Central memory CD8-positive, alpha-beta T cell (primary cell): Measurements from ENCODE around the gene ANKH.
"Not testable (repeated sequence)": the region's sequence is repeated elsewhere in the genome, so short reads cannot be mapped to it uniquely, and the experiment has no call there.

ENCODE experiments used
- ATAC-seq: fragments of 150-1000 bp; cut with Tn5 transposase; replicated peaks from 2 replicates; pipeline ENCODE4 v1.10.0; 2022; ENCODE audit warnings: mild to moderate bottlenecking, moderate FRiP score, moderate number of reproducible peaks; ENCODE audit not compliant: poor library complexity, severe bottlenecking; ENCODE audit errors: extremely low read depth
- DNase-seq, 2 donors: peaks; one replicate each; pipeline ENCODE4 v3.0.0; 2021; ENCODE audit warnings: low spot score in 2 of 2
- H3K27ac Mint-ChIP-seq: one replicate; pipeline ENCODE4 v1.8.0; 2022; ENCODE audit warnings: low read depth, mild to moderate bottlenecking, moderate library complexity, mixed read lengths
- H3K27me3 Mint-ChIP-seq: one replicate; pipeline ENCODE4 v1.8.0; 2022; ENCODE audit warnings: mixed read lengths
- H3K36me3 Mint-ChIP-seq: one replicate; pipeline ENCODE4 v1.8.0; 2022; ENCODE audit warnings: mild to moderate bottlenecking, moderate library complexity, mixed read lengths; ENCODE audit not compliant: insufficient read depth
- H3K4me1 Mint-ChIP-seq: one replicate; pipeline ENCODE4 v1.8.0; 2022; ENCODE audit warnings: mixed read lengths
- H3K4me3 Mint-ChIP-seq: one replicate; pipeline ENCODE4 v1.8.0; 2022; ENCODE audit warnings: mild to moderate bottlenecking, moderate library complexity, mixed read lengths
- H3K9me3 Mint-ChIP-seq: one replicate; pipeline ENCODE4 v1.8.0; 2022; ENCODE audit warnings: mixed read lengths

ANKH gene

GRCh38 chr5:14871214-14872069 lies at the start of gene ANKH:
Gene ANKH (minus strand): TSS chr5:14871778. CDS start chr5:14871447, 331 bp downstream.
- Mint-ChIP-seq H3K27me3 (no peaks in the 10 kb centered on the region), H3K27ac (peak within 1 kb of the TSS; percentile 98), H3K36me3 (peaks cover 4% of the 10 kb centered on the region), H3K4me1 (peaks cover 30% of the 10 kb centered on the region), H3K9me3 (no peaks in the 10 kb centered on the region), H3K4me3 (peak within 1 kb of the TSS; percentile 91)
- ATAC-seq = peak; percentile 90
- peak; percentile 69 to 72 for DNase-seq

GRCh38 chr5:14920121-14920520 lies 48.5 kb upstream of the ANKH start:
- Mint-ChIP-seq H3K4me3 (no peak overlapping the region), H3K27ac (no peak overlapping the region), H3K4me1 (no peaks in the 10 kb centered on the region), H3K36me3 (no peaks in the 10 kb centered on the region), H3K9me3 (no peaks in the 10 kb centered on the region), H3K27me3 (no peaks in the 10 kb centered on the region)
- DNase-seq (no peak), ATAC-seq (no peak)

- H3K4me3 Mint-ChIP-seq, ATAC-seq, H3K27ac Mint-ChIP-seq, H3K4me1 Mint-ChIP-seq, H3K36me3 Mint-ChIP-seq, DNase-seq, H3K27me3 Mint-ChIP-seq, H3K9me3 Mint-ChIP-seq: not testable (repeated sequence)
Measured at GRCh38 chr5:14919106-14919505, 47.5 kb upstream of the ANKH start.

- no peaks in the 10 kb centered on the region for H3K9me3 Mint-ChIP-seq
- H3K36me3 Mint-ChIP-seq = no peaks in the 10 kb centered on the region
- ATAC-seq (no peak), DNase-seq (no peak)
- no peaks in the 10 kb centered on the region for H3K4me1 Mint-ChIP-seq
- no peak overlapping the region for H3K4me3 Mint-ChIP-seq
- no peak overlapping the region for H3K27ac Mint-ChIP-seq
- H3K27me3 Mint-ChIP-seq = peaks cover 9% of the 10 kb centered on the region
Measured at GRCh38 chr5:14917719-14918118, 46.1 kb upstream of the ANKH start.

- Mint-ChIP-seq H3K36me3 (no peaks in the 10 kb centered on the region), H3K27ac (no peak overlapping the region), H3K4me3 (no peak overlapping the region), H3K27me3 (peaks cover 9% of the 10 kb centered on the region), H3K4me1 (no peaks in the 10 kb centered on the region), H3K9me3 (no peaks in the 10 kb centered on the region)
- DNase-seq = no peak
- no peak for ATAC-seq
Measured at GRCh38 chr5:14915291-14915952, 43.8 kb upstream of the ANKH start.

GRCh38 chr5:14914623-14915260 lies 43.2 kb upstream of the ANKH start:
- Mint-ChIP-seq H3K27ac (no peak overlapping the region), H3K4me1 (no peaks in the 10 kb centered on the region), H3K9me3 (no peaks in the 10 kb centered on the region), H3K36me3 (no peaks in the 10 kb centered on the region), H3K4me3 (no peak overlapping the region), H3K27me3 (peaks cover 9% of the 10 kb centered on the region)
- DNase-seq (no peak), ATAC-seq (no peak)

- DNase-seq (no peak), ATAC-seq (no peak)
- Mint-ChIP-seq H3K27ac (no peak overlapping the region), H3K36me3 (no peaks in the 10 kb centered on the region), H3K4me1 (no peaks in the 10 kb centered on the region), H3K27me3 (peaks cover 9% of the 10 kb centered on the region), H3K4me3 (no peak overlapping the region), H3K9me3 (no peaks in the 10 kb centered on the region)
Measured at GRCh38 chr5:14914193-14914592, 42.6 kb upstream of the ANKH start.

GRCh38 chr5:14913096-14913495 lies 41.5 kb upstream of the ANKH start:
- Mint-ChIP-seq H3K4me1 (no peaks in the 10 kb centered on the region), H3K27me3 (peaks cover 9% of the 10 kb centered on the region), H3K36me3 (no peaks in the 10 kb centered on the region), H3K27ac (no peak overlapping the region), H3K9me3 (no peaks in the 10 kb centered on the region), H3K4me3 (no peak overlapping the region)
- DNase-seq (no peak), ATAC-seq (no peak)

- Mint-ChIP-seq H3K4me3 (no peak overlapping the region), H3K4me1 (no peaks in the 10 kb centered on the region), H3K9me3 (no peaks in the 10 kb centered on the region), H3K27ac (no peak overlapping the region), H3K27me3 (peaks cover 9% of the 10 kb centered on the region), H3K36me3 (no peaks in the 10 kb centered on the region)
- no peak for ATAC-seq
- DNase-seq = no peak
Measured at GRCh38 chr5:14912206-14912605, 40.6 kb upstream of the ANKH start.

- DNase-seq = no peak
- no peak for ATAC-seq
- peaks cover 3% of the 10 kb centered on the region for H3K36me3 Mint-ChIP-seq
- H3K4me3 Mint-ChIP-seq = no peak overlapping the region
- H3K9me3 Mint-ChIP-seq = no peaks in the 10 kb centered on the region
- H3K27ac Mint-ChIP-seq = no peak overlapping the region
- no peaks in the 10 kb centered on the region for H3K4me1 Mint-ChIP-seq
- H3K27me3 Mint-ChIP-seq = peaks cover 2% of the 10 kb centered on the region
Measured at GRCh38 chr5:14909369-14909768, 37.8 kb upstream of the ANKH start.

- DNase-seq = no peak
Measured at GRCh38 chr5:14908172-14908571, 36.6 kb upstream of the ANKH start.

GRCh38 chr5:14906628-14907027 lies 35.0 kb upstream of the ANKH start:
- no peak for DNase-seq
- H3K4me1 Mint-ChIP-seq = no peaks in the 10 kb centered on the region
- peaks cover 3% of the 10 kb centered on the region for H3K27me3 Mint-ChIP-seq
- no peak overlapping the region for H3K4me3 Mint-ChIP-seq
- H3K36me3 Mint-ChIP-seq = peaks cover 3% of the 10 kb centered on the region
- H3K9me3 Mint-ChIP-seq = no peaks in the 10 kb centered on the region
- no peak overlapping the region for H3K27ac Mint-ChIP-seq
- no peak for ATAC-seq

More at GRCh38 chr5:14908172-14908571, 36.6 kb upstream of the ANKH start:
- no peaks in the 10 kb centered on the region for H3K4me1 Mint-ChIP-seq
- H3K27ac Mint-ChIP-seq = no peak overlapping the region
- no peaks in the 10 kb centered on the region for H3K9me3 Mint-ChIP-seq
- ATAC-seq = no peak
- peaks cover 3% of the 10 kb centered on the region for H3K36me3 Mint-ChIP-seq
- no peak overlapping the region for H3K4me3 Mint-ChIP-seq
- H3K27me3 Mint-ChIP-seq = no peaks in the 10 kb centered on the region
